ENCODE results near the gene PDE6B. TPM values are rescaled to one million over a fixed set of nuclear protein-coding genes. Genes with fewer than 3 reads are reported as not detected.

PDE6B gene
- total RNA-seq, 4 donors from 2014 or later = 0.98 to 1.3 TPM; not detected in 2

DNA sequence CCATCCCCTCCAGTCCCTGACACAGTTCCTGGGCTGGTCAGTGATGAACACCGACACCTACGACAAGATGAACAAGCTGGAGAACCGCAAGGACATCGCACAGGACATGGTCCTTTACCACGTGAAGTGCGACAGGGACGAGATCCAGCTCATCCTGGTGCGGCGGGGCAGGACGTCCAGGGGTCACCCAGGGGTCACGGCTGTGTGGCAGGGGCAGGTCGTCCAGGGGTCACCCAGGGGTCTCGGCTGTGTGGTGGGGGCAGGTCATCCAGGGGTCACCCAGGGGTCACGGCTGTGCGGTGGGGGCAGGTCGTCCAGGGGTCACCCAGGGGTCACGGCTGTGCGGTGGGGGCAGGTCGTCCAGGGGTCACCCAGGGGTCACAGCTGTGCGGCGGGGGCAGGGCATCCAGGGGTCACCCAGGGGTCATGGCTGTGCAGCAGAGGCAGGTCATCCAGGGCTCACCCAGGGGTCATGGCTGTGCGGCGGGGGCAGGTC, 32.0 kb downstream of the PDE6B start:
- WGBS, 2 donors = 80% methylated on average over 1 to 18 of the region's 23 CpGs
- Histone ChIP-seq H3K9me3 (no peaks in the 10 kb centered on the region), H3K27ac (no peak overlapping the region), H3K27me3 (peaks cover 0 to 14% of the 10 kb centered on the region in 2 donors), H3K4me1 (no peaks in the 10 kb centered on the region), H3K36me3 (no peaks in the 10 kb centered on the region), H3K4me3 (no peak overlapping the region)
- TF ChIP-seq CTCF (IDR thresholded peaks at IDR 0.05) = no peak
- no peak for TF ChIP-seq POLR2A (IDR thresholded peaks at IDR 0.05)
- TF ChIP-seq EP300 (IDR thresholded peaks at IDR 0.05) = no peak
- DNase-seq (ENCODE audit: low spot score in 2 of 2) = no peak

DNA sequence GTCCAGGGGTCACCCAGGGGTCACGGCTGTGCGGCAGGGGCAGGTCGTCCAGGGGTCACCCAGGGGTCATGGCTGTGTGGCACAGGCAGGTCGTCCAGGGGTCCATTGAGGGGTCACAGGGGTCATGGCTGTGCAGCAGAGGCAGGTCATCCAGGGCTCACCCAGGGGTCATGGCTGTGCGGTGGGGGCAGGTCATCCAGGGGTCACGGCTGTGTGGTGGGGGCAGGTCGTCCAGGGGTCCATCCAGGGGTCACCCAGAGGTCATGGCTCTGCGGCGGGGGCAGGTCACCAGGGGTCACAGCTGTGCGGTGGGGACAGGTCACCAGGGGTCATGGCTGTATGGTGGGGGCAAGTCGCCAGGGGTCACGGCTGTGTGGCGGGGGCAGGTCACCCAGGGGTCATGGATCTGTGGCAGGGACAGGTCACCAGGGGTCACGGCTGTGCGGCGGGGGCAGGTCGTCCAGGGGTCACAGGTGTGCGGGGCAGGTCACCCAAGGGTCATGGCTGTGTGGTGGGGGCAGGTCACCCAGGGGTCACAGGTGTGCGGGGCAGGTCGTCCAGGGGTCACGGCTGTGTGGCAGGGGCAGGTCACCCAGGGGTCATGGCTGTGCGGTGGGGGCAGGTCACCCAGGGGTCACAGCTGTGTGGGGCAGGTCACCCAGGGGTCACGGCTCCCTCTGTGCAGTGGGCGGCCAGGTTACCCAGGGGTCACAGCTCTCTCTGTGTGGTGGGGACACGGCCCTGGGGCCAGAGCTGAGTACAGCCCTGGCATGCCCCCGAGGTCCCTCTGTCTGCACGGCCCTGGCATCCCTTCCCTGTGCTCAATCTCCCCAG, 32.7 kb downstream of the PDE6B start:
- H3K9me3 ChIP-seq = no peaks in the 10 kb centered on the region
- no peak for DNase-seq (ENCODE audit: low spot score in 2 of 2)

GRCh38 chr4:658681-659667, 33.6 kb downstream of the PDE6B start:
- H3K27ac ChIP-seq = no peak overlapping the region
- TF ChIP-seq CTCF (IDR thresholded peaks at IDR 0.05) (no peak), EP300 (IDR thresholded peaks at IDR 0.05) (no peak), POLR2A (IDR thresholded peaks at IDR 0.05) (no peak)
- no peaks in the 10 kb centered on the region for H3K9me3 ChIP-seq
- WGBS, 2 donors = 93% methylated on average over 30 to 32 of the region's 32 CpGs
- peaks cover 0 to 19% of the 10 kb centered on the region in 2 donors for H3K27me3 ChIP-seq
- H3K4me1 ChIP-seq = peaks cover 0 to 10% (median 0%) of the 10 kb centered on the region in 4 donors
- no peak for DNase-seq (ENCODE audit: low spot score in 2 of 2)
- no peak overlapping the region for H3K4me3 ChIP-seq
- no peaks in the 10 kb centered on the region for H3K36me3 ChIP-seq

More for the DNA sequence above, 32.7 kb downstream of the PDE6B start:
- peaks cover 0 to under 1% (median 0%) of the 10 kb centered on the region in 4 donors for H3K4me1 ChIP-seq
- 68 to 88% methylated on average over 22 to 23 of the region's 27 CpGs for WGBS, 2 donors
- no peaks in the 10 kb centered on the region for H3K36me3 ChIP-seq
- H3K27ac ChIP-seq = no peak overlapping the region
- TF ChIP-seq CTCF (IDR thresholded peaks at IDR 0.05) (no peak), EP300 (IDR thresholded peaks at IDR 0.05) (no peak), POLR2A (IDR thresholded peaks at IDR 0.05) (no peak)
- H3K4me3 ChIP-seq = no peak overlapping the region
- peaks cover 0 to 19% of the 10 kb centered on the region in 2 donors for H3K27me3 ChIP-seq

DNA sequence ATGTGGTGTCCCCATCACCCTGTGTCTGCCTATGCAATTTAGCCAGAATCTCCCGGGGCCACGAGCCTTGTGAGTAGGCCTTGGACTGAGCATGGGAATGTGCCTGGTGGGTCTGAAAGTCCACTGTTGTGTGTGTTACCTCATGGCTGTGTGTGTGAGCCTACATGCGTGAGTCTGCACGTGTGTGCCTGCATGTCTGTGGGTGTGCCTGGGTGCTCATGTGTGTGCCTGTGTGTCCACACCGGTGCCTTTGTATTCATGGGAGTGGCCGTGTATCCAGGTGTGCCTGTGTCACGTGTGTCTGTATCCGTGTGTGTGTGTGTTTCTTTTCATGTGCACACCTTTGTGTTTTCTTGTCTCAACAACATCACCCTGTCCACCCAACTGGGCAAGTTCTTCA, 34.5 kb downstream of the PDE6B start:
- no peaks in the 10 kb centered on the region for H3K9me3 ChIP-seq
- peaks cover 0 to 13% (median 0%) of the 10 kb centered on the region in 4 donors for H3K4me1 ChIP-seq
- H3K4me3 ChIP-seq = no peak overlapping the region
- H3K27ac ChIP-seq = no peak overlapping the region
- no peak for DNase-seq (ENCODE audit: low spot score in 2 of 2)
- TF ChIP-seq CTCF (IDR thresholded peaks at IDR 0.05) = no peak
- TF ChIP-seq EP300 (IDR thresholded peaks at IDR 0.05) = no peak
- no peak for TF ChIP-seq POLR2A (IDR thresholded peaks at IDR 0.05)
- WGBS, 2 donors = 87 to 89% methylated on average over 8 of the region's 8 CpGs
- H3K36me3 ChIP-seq = no peaks in the 10 kb centered on the region
- H3K27me3 ChIP-seq = peaks cover 0 to 23% of the 10 kb centered on the region in 2 donors
